ENCODE measurements around the gene ABCB6.

Gene ABCB6

DNA sequence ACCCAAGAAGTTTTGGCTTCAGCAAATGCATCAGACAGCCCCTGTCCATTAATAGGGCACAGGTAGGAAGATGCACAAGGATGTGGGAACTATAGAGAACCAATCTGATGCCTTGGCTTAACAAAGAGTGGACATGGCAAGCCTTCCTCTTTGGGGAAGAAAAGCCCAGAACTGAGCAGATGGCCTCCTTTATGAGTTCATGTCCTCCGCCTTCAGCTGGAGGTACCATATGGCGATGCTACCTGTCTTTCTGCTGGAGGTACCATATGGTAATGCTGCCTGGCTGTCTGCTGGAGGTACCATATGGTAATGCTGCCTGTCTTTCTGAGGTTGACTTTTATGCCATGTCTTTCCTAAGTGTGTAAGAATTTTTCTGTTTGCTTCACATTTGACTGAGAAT, 34.6 kb downstream of the ABCB6 start:
- DNase-seq (ENCODE audit: low spot score), result no peak

DNA sequence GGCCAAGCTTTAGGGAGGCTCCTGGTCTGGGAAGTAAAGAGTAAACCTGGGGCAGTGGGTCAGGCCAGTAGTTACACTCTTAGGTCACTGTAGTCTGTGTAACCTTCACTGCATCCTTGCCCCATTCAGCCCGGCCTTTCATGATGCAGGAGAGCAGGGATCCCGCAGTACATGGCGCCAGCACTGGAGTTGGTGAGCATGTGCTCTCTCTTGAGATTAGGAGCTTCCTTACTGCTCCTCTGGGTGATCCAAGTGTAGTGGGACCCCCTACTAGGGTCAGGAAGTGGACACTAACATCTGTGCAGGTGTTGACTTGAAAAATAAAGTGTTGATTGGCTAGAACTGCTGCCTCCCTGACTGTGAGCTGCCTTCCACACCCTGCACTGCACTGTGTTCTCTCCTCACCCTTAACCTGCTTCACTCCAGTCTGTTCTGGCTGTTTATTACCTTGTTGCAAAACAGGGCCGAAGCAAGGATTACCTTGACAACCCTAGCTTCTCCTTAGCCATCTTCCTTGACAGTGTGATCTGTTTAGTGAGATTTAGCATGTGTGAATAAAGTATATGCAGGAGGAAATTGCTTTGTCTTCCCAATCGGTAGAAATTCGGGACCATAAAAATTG, 35.5 kb downstream of the ABCB6 start:
- no peak for DNase-seq (ENCODE audit: low spot score)

DNA sequence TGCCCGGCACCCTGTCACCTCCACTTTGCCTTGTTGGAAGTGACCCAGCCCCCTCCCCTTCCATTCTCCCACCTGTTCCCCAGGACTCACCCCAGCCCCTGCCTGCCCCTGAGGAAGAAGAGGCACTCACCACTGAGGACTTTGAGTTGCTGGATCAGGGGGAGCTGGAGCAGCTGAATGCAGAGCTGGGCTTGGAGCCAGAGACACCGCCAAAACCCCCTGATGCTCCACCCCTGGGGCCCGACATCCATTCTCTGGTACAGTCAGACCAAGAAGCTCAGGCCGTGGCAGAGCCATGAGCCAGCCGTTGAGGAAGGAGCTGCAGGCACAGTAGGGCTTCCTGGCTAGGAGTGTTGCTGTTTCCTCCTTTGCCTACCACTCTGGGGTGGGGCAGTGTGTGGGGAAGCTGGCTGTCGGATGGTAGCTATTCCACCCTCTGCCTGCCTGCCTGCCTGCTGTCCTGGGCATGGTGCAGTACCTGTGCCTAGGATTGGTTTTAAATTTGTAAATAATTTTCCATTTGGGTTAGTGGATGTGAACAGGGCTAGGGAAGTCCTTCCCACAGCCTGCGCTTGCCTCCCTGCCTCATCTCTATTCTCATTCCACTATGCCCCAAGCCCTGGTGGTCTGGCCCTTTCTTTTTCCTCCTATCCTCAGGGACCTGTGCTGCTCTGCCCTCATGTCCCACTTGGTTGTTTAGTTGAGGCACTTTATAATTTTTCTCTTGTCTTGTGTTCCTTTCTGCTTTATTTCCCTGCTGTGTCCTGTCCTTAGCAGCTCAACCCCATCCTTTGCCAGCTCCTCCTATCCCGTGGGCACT, 36.2 kb downstream of the ABCB6 start:
- DNase-seq (ENCODE audit: low spot score), result no peak

DNA sequence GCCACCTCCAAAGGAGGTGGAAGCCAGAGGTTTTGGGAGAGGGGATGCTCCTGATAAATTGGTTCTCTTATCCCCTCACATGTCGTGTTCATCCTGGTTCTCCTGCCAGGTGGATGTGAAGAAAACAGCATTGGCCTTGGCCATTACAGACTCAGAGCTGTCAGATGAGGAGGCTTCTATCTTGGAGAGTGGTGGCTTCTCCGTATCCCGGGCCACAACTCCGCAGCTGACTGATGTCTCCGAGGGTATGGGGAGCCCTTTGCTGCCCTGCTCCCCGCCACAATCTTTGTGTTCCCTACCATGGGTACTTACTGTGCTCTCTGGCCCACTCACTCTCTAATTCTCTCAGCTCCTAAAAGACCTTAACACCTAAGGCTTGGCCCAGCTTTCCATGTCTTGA, 37.2 kb downstream of the ABCB6 start:
- DNase-seq (ENCODE audit: low spot score), result no peak

DNA sequence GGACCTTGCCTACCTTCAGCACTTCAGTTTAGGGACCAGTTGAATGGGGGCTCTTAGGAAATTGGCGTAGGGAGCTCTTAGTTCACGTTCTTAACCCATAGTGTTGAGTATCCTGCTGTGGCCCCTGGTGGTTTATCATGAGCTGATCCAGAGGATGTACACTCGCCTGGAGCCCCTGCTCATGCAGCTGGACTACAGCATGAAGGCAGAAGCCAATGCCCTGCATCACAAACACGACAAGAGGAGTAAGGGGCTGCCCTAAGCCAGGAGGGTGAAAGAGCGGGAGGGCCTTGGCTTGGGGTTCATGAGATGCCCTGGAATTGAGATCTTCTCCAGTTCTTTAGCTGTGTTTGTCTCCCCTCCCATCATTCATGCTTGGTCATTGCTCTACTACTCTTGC, 37.8 kb downstream of the ABCB6 start:
- no peak for DNase-seq (ENCODE audit: low spot score)

DNA sequence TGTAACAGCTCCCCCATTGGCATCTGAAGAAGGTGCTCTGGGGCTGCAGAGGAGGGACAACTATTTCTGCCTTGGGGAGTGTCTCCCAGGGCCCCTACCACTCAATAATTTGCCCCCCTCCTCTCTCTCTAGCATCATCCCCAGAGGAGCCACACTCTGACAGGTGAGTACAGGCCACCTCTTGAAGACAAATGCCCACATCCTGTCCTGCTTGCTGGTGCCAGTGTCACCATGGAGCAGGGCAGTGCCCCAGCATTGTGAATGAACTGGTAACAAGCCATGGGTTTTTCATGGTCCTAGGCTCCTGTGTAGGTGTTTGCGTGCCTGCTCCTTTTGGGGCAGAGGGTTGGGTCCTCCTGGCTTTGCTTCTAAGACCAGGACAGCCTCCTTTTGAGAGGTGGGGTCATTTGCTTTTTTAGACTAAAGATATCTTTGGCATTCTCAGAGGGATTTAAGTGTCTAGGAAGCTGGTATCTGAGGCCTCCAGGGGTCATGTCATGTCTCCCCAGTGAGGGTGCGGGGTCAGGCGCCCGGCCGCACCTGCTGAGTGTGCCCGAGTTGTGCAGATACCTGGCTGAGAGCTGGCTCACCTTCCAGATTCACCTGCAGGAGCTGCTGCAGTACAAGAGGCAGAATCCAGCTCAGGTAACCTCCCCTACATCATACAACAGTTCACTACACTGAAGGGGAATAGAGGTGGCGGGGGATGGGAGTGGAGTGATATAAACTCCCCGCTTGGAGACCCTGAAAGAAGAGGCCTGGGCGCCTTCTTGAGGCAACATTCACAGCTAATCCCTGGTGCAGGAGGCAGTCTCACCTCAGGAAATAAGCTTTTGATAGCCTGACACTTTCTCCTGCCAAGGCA, 38.9 kb downstream of the ABCB6 start:
- DNase-seq (ENCODE audit: low spot score), result no peak

DNA sequence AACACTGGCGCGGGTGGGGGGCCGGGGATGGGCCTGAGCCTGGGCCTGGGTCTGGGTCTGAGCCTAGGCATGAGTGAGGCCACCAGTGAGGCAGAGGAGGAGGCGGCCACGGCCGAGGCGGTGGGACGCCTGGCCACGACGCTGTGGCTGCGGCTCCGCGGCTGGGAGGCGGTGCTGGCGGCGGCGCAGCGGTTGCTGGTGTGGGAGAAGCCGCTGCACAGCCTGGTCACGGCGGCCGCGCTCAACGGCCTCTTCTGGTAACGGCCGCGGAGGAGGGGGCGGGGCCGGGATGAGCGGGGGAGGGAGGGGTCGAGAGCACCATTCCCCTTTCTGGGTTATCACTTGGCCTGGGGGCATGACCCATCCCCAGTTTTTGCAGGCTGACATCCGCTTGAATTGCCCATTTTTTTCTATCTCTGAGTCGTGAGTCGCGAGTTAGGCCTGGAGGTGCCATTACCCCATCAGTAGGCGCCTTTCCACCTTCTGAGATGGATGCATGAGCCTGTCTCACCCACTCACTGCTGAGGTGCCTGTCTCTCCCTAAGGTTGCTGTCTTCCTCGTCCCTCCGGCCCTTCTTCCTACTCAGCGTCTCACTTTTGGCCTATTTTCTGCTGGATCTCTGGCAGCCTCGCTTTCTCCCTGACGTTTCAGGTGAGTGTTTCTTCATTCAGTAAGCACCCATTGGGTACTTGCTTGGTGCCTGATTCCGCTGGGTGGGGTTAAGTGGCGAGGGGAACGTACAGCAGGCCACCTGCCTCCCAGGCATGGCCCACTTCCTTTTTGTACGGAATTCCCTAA, 40.2 kb downstream of the ABCB6 start:
- DNase-seq (ENCODE audit: low spot score), result peak; percentile 39

DNA sequence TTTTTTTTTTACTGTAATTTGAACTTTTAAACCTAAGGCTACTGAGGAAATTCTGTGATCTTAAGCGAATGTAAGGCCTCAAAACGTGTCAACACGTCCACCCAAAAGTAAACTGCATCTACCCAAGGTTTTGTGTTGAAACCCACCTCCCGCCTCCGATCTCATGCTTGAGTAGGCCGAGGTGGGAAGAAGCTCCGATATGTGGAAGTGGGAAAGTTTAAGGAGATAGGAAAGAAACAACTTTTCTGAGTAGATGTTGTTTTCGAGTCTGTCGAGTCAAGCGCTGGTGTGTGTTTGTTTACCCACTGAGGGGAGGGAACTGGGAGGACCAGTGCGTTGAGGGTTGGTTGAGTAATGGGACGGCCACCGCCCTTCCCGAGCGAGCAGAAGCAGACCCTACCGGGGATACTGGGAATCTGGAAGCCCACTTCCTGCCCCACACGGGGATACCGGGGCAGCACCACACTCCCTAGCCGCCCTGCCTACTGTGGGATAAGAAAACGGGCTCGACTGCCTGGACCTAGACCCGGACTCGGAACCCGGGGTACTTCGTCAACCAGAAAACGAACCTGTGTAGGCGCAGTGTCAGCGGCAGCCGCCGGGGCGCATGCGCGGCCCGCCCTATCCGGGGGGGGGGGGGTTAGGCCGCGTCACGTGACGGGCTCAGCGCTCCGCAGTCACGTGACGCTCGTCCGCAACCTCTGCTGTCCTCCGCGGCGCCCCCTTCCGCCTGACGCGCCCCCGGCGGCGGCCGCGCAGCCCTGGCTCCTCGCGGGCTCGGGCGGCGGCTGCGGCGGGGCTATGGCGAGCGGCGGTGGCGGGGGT, 41.0 kb downstream of the ABCB6 start, which contains the start of gene RETREG2:
TSS of gene RETREG2 (plus strand) at position 724 of the 825 bp plus-strand sequence. CDS start at position 802, 78 bp downstream.
- DNase-seq (ENCODE audit: low spot score), result peak; percentile 95

DNA sequence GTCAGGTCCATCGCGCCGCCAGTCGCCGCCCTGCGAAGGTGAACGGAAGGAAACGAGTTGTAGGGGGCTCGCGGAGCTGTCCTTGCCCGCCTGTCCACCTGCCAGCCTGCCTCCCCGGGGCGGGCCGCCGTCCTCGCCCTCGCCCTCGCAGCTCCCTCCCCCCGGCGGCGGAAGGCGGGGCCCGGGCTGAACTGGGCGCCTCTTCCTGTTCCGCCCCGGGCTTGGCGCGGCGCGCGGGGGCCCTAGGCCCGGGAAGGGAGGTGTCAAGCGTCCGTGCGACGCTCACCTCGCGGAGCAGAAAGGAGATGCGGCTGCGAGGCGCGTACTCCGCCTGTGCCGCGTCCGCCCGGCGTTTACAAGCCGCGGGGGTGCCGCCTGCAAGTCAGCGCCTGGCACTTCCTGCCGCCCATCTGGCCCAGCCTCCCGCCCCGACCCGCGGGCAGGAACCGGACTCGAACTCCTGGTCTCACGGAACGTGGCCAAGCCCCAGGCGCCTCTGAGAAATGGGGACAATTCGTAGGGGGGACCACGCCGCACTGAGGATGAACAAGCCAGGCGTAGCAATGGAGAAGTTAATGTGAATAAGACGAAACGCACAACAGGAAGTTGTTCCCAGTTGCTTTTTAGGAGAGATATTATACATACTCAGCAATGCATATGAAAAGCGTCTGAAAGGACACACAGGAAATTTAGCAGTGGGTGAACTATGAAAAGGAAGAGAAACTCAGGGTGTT, 41.8 kb downstream of the ABCB6 start, which contains the start of gene CNPPD1:
TSS of gene CNPPD1 (minus strand) at position 108 of the 734 bp plus-strand sequence. CDS start at position 11, 97 bp downstream.
- DNase-seq (ENCODE audit: low spot score), result peak; percentile 78

DNA sequence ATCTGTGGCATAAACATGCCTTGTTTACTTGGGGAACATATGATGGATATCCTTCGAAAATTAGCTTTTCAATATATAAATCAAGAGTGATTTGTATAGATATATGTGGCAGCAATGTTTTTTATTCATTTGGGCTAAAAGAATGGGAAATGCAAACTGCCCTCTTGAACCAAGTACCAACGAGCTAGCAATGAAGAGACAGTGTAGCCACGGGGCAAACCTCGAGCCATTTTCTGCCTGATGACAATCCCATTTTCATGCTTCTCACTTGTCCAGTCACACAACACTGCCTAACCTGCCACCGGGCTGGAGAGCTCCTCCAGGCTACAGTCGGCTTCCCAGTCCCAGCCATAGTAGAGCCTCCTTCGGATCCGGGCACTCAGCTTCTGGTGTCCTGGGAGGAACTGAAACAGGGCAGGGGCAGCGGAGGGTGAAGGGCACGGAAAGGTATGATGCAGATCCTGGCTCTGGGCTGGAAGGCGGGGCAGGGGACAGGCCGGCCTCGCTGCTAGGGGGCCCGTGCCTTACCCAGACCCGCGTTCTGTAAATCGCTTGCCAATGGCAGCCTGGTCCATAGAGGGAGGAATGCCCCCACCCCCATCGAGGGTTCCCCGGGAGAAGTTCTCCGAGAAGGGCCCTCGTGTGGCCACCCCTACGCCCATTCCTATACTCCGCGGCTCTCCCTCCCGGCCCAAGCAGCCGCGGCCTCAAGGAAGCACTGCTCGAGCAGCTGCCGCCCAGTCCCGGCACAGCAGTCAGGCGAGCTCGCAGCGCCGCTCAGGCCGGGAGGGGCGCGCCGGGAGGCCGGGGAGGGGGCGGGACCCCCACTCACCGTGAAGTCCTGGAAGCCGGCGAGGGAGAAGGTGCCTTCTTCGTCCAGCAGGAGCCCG, 42.6 kb downstream of the ABCB6 start:
- peak; percentile 31 for DNase-seq (ENCODE audit: low spot score)

DNA sequence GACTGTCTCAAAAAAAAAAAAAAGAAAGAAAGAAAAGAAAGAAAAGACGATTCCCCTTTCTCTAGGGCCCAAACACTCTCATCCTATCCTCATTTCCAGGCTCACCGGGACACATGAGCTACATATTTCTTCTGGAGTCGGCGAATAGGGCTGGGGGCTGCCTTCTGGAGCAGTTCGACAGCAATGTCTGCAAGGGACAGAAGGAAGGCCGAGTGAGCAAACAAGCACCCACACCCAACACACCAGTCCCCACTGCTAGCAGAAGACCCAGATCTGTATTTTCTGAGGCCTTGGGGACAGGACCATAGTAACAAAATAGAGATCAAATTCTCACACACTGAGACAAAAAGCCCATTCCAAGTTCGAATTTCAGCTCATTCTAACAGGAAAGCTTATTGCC, 43.3 kb downstream of the ABCB6 start:
- no peak for DNase-seq (ENCODE audit: low spot score)

DNA sequence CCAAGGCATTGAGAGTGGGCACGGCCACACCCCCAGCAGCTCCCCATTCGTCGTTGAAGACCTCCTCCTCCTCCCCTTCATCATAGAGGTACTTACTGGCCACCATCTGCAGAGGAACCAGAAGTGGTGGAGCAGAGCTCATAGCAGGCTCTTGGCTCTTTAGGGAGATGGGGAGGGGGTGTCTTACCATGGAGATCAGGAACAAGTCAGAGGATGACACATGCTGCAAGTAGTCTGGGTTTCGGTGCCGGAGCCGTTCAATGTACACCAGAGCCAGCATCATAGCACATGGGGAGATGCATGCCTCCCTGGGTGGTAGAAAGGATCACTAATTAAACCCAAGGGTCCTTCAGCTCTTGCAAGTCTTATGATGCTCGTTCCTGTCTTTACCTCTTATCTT, 44.0 kb downstream of the ABCB6 start:
- no peak for DNase-seq (ENCODE audit: low spot score)

DNA sequence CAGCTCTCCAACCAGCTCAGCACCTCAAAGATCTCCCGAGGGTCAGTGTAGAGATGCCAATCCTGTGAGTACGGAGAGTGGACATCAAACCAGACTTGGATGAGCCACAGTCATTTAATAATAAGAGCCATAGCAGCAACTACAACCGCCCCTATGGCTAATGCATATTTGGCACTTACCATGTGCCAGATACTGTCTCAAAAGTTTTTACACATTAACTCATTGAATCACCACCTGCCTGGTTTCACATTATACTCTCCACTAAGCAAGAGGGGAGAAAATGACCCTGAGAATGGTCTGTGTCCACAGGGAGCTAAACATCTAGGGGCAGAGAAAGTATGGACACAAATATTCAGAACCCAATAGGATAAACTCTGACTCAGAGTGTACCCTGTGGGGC, 44.6 kb downstream of the ABCB6 start:
- no peak for DNase-seq (ENCODE audit: low spot score)

DNA sequence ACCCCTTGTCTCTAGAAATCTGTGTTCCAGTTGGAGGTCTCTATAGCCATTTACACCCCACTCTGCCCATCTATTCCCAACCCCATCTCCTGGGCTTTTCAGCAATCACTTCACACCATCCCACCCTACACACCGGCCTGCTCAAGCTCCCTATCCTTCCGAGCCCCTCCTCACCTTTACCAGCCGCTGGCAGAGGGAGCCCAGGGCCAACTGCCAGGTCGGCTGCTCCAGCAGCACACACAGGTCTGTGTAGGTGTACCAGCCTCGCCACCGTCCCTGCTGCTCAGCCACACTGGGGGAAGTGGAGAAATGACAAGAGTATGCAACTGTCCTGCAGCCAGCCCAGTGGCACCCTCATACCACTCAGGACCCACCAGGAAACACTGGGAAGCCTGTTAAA, 45.6 kb downstream of the ABCB6 start:
- no peak for DNase-seq (ENCODE audit: low spot score)

DNA sequence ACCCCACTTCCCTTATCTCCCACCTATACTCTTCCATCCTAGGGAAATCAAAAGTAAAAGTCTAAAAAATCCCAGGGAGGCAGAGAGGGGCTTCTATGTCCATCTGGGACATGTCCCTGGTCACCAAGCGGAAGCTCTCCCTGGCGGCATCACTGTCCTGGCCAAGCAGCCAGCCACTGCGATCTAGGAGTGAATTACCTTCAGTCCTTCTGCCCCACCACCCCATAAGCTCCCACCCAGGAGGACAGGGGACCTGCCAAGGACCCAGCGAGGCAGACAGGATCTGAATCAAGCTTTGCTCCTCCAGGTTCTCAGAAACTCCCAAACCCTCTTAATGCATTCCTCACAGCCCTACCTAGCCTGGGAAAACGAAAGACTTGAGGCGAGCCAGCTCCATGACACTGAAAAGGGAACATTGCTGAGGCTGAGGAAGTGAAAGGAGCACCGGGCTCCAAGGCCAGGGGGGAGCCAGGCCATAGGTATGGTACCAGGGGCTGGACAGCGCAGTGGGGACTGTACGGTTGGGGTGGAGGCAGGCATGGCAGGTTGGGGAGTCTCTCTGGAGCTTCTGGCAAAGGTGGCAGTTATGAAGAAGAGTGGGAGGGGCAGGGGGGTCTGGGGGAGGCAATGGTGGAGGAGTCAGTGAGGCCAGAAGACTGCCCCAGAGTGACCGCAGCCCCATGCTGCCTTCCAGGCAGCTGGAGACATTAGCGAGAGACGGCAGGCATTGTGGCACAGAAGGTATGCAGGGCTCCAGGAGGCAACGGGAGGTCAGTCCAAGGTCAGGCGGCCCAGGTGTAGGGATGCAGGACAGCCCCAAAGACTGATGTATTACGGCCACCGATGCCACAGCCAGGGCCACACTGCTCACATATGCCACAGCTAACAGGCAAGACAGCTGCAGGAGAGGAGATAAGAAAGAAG, 46.3 kb downstream of the ABCB6 start:
- DNase-seq (ENCODE audit: low spot score), result no peak

DNA sequence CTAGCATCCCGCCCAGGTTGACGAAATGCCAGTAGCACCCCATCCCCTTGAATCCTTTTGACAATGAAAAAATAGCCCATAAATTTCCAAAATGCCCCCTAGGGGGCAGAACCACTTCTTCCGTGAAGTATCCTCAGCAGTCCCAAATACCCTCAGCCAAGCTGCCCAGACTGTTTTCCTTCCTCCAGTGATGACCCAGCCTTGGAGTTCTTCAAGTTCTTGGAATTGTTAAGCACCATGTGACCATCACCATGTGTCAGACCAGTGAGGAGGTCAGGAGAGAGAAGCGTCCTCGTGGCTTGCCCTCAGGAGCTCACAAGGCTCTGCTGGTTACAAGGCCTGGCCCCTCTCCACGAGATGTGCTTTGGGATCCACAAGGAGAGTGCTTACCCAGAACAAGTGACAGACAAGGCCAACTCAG, 47.5 kb downstream of the ABCB6 start:
- peak; percentile 73 for DNase-seq (ENCODE audit: low spot score)

DNA sequence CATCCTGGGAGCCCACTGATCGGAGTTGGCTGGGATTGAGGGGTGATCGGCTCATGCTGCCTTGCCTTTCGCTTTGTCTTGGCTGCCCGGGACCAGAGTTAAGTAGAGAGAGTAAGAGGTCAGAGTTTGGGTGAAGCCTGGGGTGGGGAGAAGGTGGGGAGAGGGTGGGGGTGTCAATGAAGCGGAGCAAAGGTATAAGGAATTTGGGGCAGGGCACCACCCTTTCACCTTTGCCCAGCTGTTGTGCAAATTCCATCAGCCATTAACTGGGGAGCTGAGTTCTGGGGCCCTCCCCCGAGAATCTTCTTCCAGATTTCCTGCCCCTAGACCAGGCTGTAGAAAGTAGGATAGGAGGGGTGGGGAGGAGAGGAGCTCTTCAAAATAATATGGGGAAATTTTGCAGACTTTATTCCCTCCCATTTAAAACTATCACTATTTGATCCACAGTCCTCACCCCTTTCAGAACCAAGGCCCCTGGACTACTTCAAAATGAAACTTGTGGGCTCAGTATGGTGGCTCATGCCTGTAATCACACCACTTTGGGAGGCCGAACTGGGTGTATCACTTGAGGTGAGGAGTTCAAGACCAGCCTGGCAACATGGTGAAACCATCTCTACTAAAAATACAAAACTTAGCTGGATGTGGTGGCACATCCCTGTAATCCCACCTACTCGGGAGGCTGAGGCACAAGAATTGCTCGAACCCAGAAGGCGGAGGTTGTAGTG, 48.7 kb downstream of the ABCB6 start, which contains the start of gene SLC23A3:
TSS of gene SLC23A3 (minus strand) at position 100 of the 725 bp plus-strand sequence. CDS start at position 55, 45 bp downstream.
- no peak for DNase-seq (ENCODE audit: low spot score)

All from HuH-7 (cell line).